UCSD-AML1 (cell line): Measurements from ENCODE around the gene HTT-AS.
"Not testable (repeated sequence)": the region's sequence is repeated elsewhere in the genome, so short reads cannot be mapped to it uniquely, and the experiment has no call there.

Experiments
- DNase-seq: peaks from one replicate; lab custom pipeline; 2025; ENCODE audit not compliant: unreplicated experiment; lab: John Stamatoyannopoulos, UW

HTT-AS gene

GRCh38 chr4:3074078-3074845, at the start of gene HTT-AS, which contains the start of gene HTT:
TSS of gene HTT-AS (minus strand) at chr4:3074538.
TSS of gene HTT (plus strand) at chr4:3074681. CDS start at chr4:3074826, 145 bp downstream.
- DNase-seq, result peak; percentile 98

GRCh38 chr4:3123181-3123671, 48.9 kb upstream of the HTT-AS start:
- DNase-seq, result no peak

GRCh38 chr4:3122081-3122563, 47.8 kb upstream of the HTT-AS start:
- DNase-seq, result peak; percentile 32

- no peak for DNase-seq
Measured at GRCh38 chr4:3121596-3121995, 47.3 kb upstream of the HTT-AS start.

GRCh38 chr4:3121110-3121509, 46.8 kb upstream of the HTT-AS start:
- no peak for DNase-seq

- no peak for DNase-seq
Measured at GRCh38 chr4:3119464-3119863, 45.1 kb upstream of the HTT-AS start.

- no peak for DNase-seq
Measured at GRCh38 chr4:3118312-3118711, 44.0 kb upstream of the HTT-AS start.

- no peak for DNase-seq
Measured at GRCh38 chr4:3116955-3117354, 42.6 kb upstream of the HTT-AS start.

GRCh38 chr4:3115637-3116270, 41.4 kb upstream of the HTT-AS start:
- DNase-seq, result no peak

GRCh38 chr4:3114377-3114776, 40.0 kb upstream of the HTT-AS start:
- no peak for DNase-seq

- no peak for DNase-seq
Measured at GRCh38 chr4:3112609-3113469, 38.5 kb upstream of the HTT-AS start.

GRCh38 chr4:3112201-3112600, 37.9 kb upstream of the HTT-AS start:
- DNase-seq, result no peak

- no peak for DNase-seq
Measured at GRCh38 chr4:3111461-3111860, 37.1 kb upstream of the HTT-AS start.

GRCh38 chr4:3108211-3108610, 33.9 kb upstream of the HTT-AS start:
- no peak for DNase-seq

- DNase-seq, result no peak
Measured at GRCh38 chr4:3107691-3108121, 33.4 kb upstream of the HTT-AS start.

GRCh38 chr4:3107271-3107670, 32.9 kb upstream of the HTT-AS start:
- DNase-seq, result no peak

- DNase-seq, result peak; percentile 90
Measured at GRCh38 chr4:3106339-3107186, 32.2 kb upstream of the HTT-AS start.

GRCh38 chr4:3098346-3098745, 24.0 kb upstream of the HTT-AS start:
- DNase-seq, result no peak

- DNase-seq, result no peak
Measured at GRCh38 chr4:3096202-3096601, 21.9 kb upstream of the HTT-AS start.

- not testable (repeated sequence) for DNase-seq
Measured at GRCh38 chr4:3094701-3095100, 20.4 kb upstream of the HTT-AS start.
